ENCODE data around the gene SLC24A3.

The SLC24A3 gene

GRCh38 chr20:19423900-19424620 is 211.6 kb downstream of the SLC24A3 start:
- Histone ChIP-seq H3K4me2 (ENCODE audit: insufficient read depth, low read length, poor library complexity, severe bottlenecking) (no peak overlapping the region), H3K36me3 (replicated peaks in 1 of 2; ENCODE audit: control insufficient read depth in 2 of 2, insufficient read depth in 2 of 2, low read length in 2 of 2) (no peaks in the 10 kb centered on the region), H4K8ac (ENCODE audit: low read depth, low read length) (no peak overlapping the region), H3K27me3 (ENCODE audit: control insufficient read depth in 3 of 3, insufficient read depth in 3 of 3, low read depth in 1 of 3, low read length in 3 of 3) (peaks cover 0 to 2% (median 0%) of the 10 kb centered on the region in 3 experiments), H3K4me1 (ENCODE audit: control insufficient read depth in 2 of 2, insufficient read depth in 1 of 2, low read depth in 1 of 2, low read length in 2 of 2) (peaks cover 0 to 10% of the 10 kb centered on the region in 2 donors), H2BK5ac (ENCODE audit: low read length) (no peak overlapping the region), H3K23ac (ENCODE audit: low read depth, low read length, poor library complexity) (no peak overlapping the region), H3K14ac (ENCODE audit: low read length) (no peak overlapping the region), H2AFZ (ENCODE audit: low read length) (no peak overlapping the region), H2BK12ac (ENCODE audit: low read length) (no peak overlapping the region), H3K9me3 (replicated peaks in 1 of 2; ENCODE audit: control insufficient read depth in 2 of 2, insufficient read depth in 1 of 2, low read depth in 1 of 2, low read length in 2 of 2) (peaks cover 0 to 2% of the 10 kb centered on the region in 2 donors), H3K9ac (ENCODE audit: low read depth, low read length, poor library complexity) (no peak overlapping the region), H2BK15ac (ENCODE audit: low read length) (no peak overlapping the region), H3K18ac (ENCODE audit: low read length) (no peak overlapping the region), H3K27ac (replicated peaks; ENCODE audit: low read length) (no peak overlapping the region), H2BK120ac (ENCODE audit: low read depth, low read length) (no peak overlapping the region), H3K4me3 (ENCODE audit: low read length in 2 of 2) (no peak overlapping the region), H3K4ac (ENCODE audit: low read length) (no peak overlapping the region), H3K79me1 (ENCODE audit: low read depth, low read length) (peaks cover 2% of the 10 kb centered on the region), H2AK5ac (ENCODE audit: low read depth, low read length) (no peak overlapping the region), H4K91ac (ENCODE audit: low read depth, low read length, poor library complexity) (no peak overlapping the region)
- no CpG with 5 or more reads among the region's 8 CpGs for WGBS, 2 donors (ENCODE audit: extremely low coverage in 2 of 2, insufficient read length in 2 of 2, insufficient replicate concordance in 1 of 2)
- DNase-seq (ENCODE audit: low spot score): no peak

- Histone ChIP-seq H3K79me1 (ENCODE audit: low read depth, low read length) (peaks cover 4% of the 10 kb centered on the region), H2BK5ac (ENCODE audit: low read length) (no peak overlapping the region), H2BK12ac (ENCODE audit: low read length) (no peak overlapping the region), H3K4me1 (ENCODE audit: control insufficient read depth in 2 of 2, insufficient read depth in 1 of 2, low read depth in 1 of 2, low read length in 2 of 2) (peaks cover 0 to 10% of the 10 kb centered on the region in 2 donors), H3K27ac (replicated peaks; ENCODE audit: low read length) (no peak overlapping the region), H3K14ac (ENCODE audit: low read length) (no peak overlapping the region), H2AK5ac (ENCODE audit: low read depth, low read length) (no peak overlapping the region), H3K9ac (ENCODE audit: low read depth, low read length, poor library complexity) (no peak overlapping the region), H3K23ac (ENCODE audit: low read depth, low read length, poor library complexity) (no peak overlapping the region), H3K36me3 (replicated peaks in 1 of 2; ENCODE audit: control insufficient read depth in 2 of 2, insufficient read depth in 2 of 2, low read length in 2 of 2) (no peaks in the 10 kb centered on the region), H3K4me3 (ENCODE audit: low read length in 2 of 2) (no peak overlapping the region), H3K18ac (ENCODE audit: low read length) (no peak overlapping the region), H4K91ac (ENCODE audit: low read depth, low read length, poor library complexity) (no peak overlapping the region), H2AFZ (ENCODE audit: low read length) (no peak overlapping the region), H3K9me3 (replicated peaks in 1 of 2; ENCODE audit: control insufficient read depth in 2 of 2, insufficient read depth in 1 of 2, low read depth in 1 of 2, low read length in 2 of 2) (peaks cover 0 to 4% of the 10 kb centered on the region in 2 donors), H2BK15ac (ENCODE audit: low read length) (no peak overlapping the region), H4K8ac (ENCODE audit: low read depth, low read length) (no peak overlapping the region), H3K4me2 (ENCODE audit: insufficient read depth, low read length, poor library complexity, severe bottlenecking) (no peak overlapping the region), H2BK120ac (ENCODE audit: low read depth, low read length) (no peak overlapping the region), H3K4ac (ENCODE audit: low read length) (no peak overlapping the region), H3K27me3 (ENCODE audit: control insufficient read depth in 3 of 3, insufficient read depth in 3 of 3, low read depth in 1 of 3, low read length in 3 of 3) (peaks cover 0 to 2% (median 0%) of the 10 kb centered on the region in 3 experiments)
- no peak for DNase-seq (ENCODE audit: low spot score)
- WGBS, 2 donors (ENCODE audit: extremely low coverage in 2 of 2, insufficient read length in 2 of 2, insufficient replicate concordance in 1 of 2): no CpG with 5 or more reads among the region's 3 CpGs
These were observed 213.9 kb downstream of the SLC24A3 start for GRCh38 chr20:19426356-19426755.

- Histone ChIP-seq H3K27ac (replicated peaks; ENCODE audit: low read length) (no peak overlapping the region), H3K4me1 (ENCODE audit: control insufficient read depth in 2 of 2, insufficient read depth in 1 of 2, low read depth in 1 of 2, low read length in 2 of 2) (peaks cover 0 to 10% of the 10 kb centered on the region in 2 donors), H3K18ac (ENCODE audit: low read length) (no peak overlapping the region), H2BK120ac (ENCODE audit: low read depth, low read length) (no peak overlapping the region), H3K14ac (ENCODE audit: low read length) (no peak overlapping the region), H3K4ac (ENCODE audit: low read length) (no peak overlapping the region), H3K23ac (ENCODE audit: low read depth, low read length, poor library complexity) (no peak overlapping the region), H3K9ac (ENCODE audit: low read depth, low read length, poor library complexity) (no peak overlapping the region), H2AFZ (ENCODE audit: low read length) (no peak overlapping the region), H3K79me1 (ENCODE audit: low read depth, low read length) (peaks cover 4% of the 10 kb centered on the region), H4K8ac (ENCODE audit: low read depth, low read length) (no peak overlapping the region), H3K4me2 (ENCODE audit: insufficient read depth, low read length, poor library complexity, severe bottlenecking) (no peak overlapping the region), H3K9me3 (replicated peaks in 1 of 2; ENCODE audit: control insufficient read depth in 2 of 2, insufficient read depth in 1 of 2, low read depth in 1 of 2, low read length in 2 of 2) (peaks cover 0 to 4% of the 10 kb centered on the region in 2 donors), H3K36me3 (replicated peaks in 1 of 2; ENCODE audit: control insufficient read depth in 2 of 2, insufficient read depth in 2 of 2, low read length in 2 of 2) (no peaks in the 10 kb centered on the region), H3K27me3 (ENCODE audit: control insufficient read depth in 3 of 3, insufficient read depth in 3 of 3, low read depth in 1 of 3, low read length in 3 of 3) (peaks cover 0 to 2% (median 0%) of the 10 kb centered on the region in 3 experiments), H3K4me3 (ENCODE audit: low read length in 2 of 2) (no peak overlapping the region), H2BK12ac (ENCODE audit: low read length) (no peak overlapping the region), H2AK5ac (ENCODE audit: low read depth, low read length) (no peak overlapping the region), H2BK15ac (ENCODE audit: low read length) (no peak overlapping the region), H2BK5ac (ENCODE audit: low read length) (no peak overlapping the region), H4K91ac (ENCODE audit: low read depth, low read length, poor library complexity) (no peak overlapping the region)
- no peak for DNase-seq (ENCODE audit: low spot score)
- no CpG with 5 or more reads among the region's 9 CpGs for WGBS, 2 donors (ENCODE audit: extremely low coverage in 2 of 2, insufficient read length in 2 of 2, insufficient replicate concordance in 1 of 2)
These were observed 215.0 kb downstream of the SLC24A3 start for GRCh38 chr20:19427480-19427879.

DNA sequence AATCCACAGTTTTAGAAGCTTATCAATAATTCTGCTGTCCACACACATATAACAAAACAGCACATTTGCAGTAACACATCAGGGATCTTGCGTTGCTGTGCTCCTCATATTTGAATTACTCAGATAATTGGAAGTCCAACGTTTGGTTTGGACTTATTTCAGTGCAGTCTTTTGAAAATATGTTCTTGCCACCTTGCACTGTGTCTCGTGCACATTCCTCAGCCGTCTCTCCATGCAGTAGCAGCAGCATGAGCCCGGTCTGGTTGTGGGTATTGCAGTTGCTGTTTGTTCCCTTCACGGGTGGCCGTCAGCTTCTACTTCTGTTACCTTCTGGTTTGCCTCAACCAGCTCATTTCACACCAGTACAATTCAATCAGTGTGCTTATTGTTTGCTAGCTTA is 215.5 kb downstream of the SLC24A3 start:
- H2BK15ac ChIP-seq (ENCODE audit: low read length): no peak overlapping the region
- H2BK120ac ChIP-seq (ENCODE audit: low read depth, low read length): no peak overlapping the region
- no peak overlapping the region for H4K8ac ChIP-seq (ENCODE audit: low read depth, low read length)
- no peak overlapping the region for H2AK5ac ChIP-seq (ENCODE audit: low read depth, low read length)
- no peak overlapping the region for H2BK12ac ChIP-seq (ENCODE audit: low read length)
- no peak overlapping the region for H2AFZ ChIP-seq (ENCODE audit: low read length)
- H3K27ac ChIP-seq (replicated peaks; ENCODE audit: low read length): no peak overlapping the region
- no CpG with 5 or more reads among the region's 7 CpGs for WGBS, 2 donors (ENCODE audit: extremely low coverage in 2 of 2, insufficient read length in 2 of 2, insufficient replicate concordance in 1 of 2)
- H3K4me3 ChIP-seq (ENCODE audit: low read length in 2 of 2): no peak overlapping the region
- DNase-seq (ENCODE audit: low spot score): no peak
- peaks cover 0 to 9% of the 10 kb centered on the region in 2 donors for H3K4me1 ChIP-seq (ENCODE audit: control insufficient read depth in 2 of 2, insufficient read depth in 1 of 2, low read depth in 1 of 2, low read length in 2 of 2)
- H3K79me1 ChIP-seq (ENCODE audit: low read depth, low read length): peaks cover 4% of the 10 kb centered on the region
- no peak overlapping the region for H3K9ac ChIP-seq (ENCODE audit: low read depth, low read length, poor library complexity)
- H3K4me2 ChIP-seq (ENCODE audit: insufficient read depth, low read length, poor library complexity, severe bottlenecking): no peak overlapping the region
- H3K23ac ChIP-seq (ENCODE audit: low read depth, low read length, poor library complexity): no peak overlapping the region
- peaks cover 0 to 2% (median 0%) of the 10 kb centered on the region in 3 experiments for H3K27me3 ChIP-seq (ENCODE audit: control insufficient read depth in 3 of 3, insufficient read depth in 3 of 3, low read depth in 1 of 3, low read length in 3 of 3)
- no peak overlapping the region for H2BK5ac ChIP-seq (ENCODE audit: low read length)
- peaks cover 0 to 4% of the 10 kb centered on the region in 2 donors for H3K9me3 ChIP-seq (replicated peaks in 1 of 2; ENCODE audit: control insufficient read depth in 2 of 2, insufficient read depth in 1 of 2, low read depth in 1 of 2, low read length in 2 of 2)
- H4K91ac ChIP-seq (ENCODE audit: low read depth, low read length, poor library complexity): no peak overlapping the region
- no peak overlapping the region for H3K4ac ChIP-seq (ENCODE audit: low read length)
- H3K36me3 ChIP-seq (replicated peaks in 1 of 2; ENCODE audit: control insufficient read depth in 2 of 2, insufficient read depth in 2 of 2, low read length in 2 of 2): no peaks in the 10 kb centered on the region
- no peak overlapping the region for H3K14ac ChIP-seq (ENCODE audit: low read length)
- no peak overlapping the region for H3K18ac ChIP-seq (ENCODE audit: low read length)
